C4-2B (cell line): Measurements from ENCODE around the gene UBQLNL.
A peak's percentile ranks its signal among the peaks of the same experiment; 100 is the strongest.

Experiments used
- H3K27ac ChIP-seq: fragments of 450-650 bp; 2 replicates; pipeline ENCODE4 v1.5.1; 2017
- ZFX ChIP-seq: fragments of 450-650 bp; IDR thresholded peaks from 2 replicates; pipeline ENCODE4 v1.6.1; 2017
- TF ChIP-seq, protein P1 (sequence below): fragments of 450-650 bp; conservative IDR thresholded peaks from 2 replicates; pipeline ENCODE4 v1.5.1; 2017; ENCODE audit warnings: mild to moderate bottlenecking

Gene UBQLNL

DNA sequence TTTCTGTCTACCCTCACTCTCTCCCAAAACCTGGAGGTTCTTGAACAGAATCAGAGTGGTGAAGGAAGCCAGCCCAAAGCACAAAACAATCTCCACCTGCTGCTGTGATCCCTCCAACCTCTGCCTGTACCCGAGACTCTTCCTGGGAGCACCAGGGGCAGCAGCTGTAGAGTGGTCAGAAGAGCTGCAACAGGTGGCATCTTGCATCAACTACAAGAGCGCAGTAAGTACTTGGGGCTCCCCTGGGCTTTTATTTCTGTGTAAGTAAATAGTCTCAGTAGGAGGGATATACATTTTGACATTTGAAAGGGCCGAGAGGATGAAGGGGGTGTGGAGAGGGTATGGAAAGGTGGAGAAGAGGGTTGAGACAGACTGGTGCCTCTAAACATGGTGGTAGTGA, 8.3 kb upstream of the UBQLNL start:
- TF ChIP-seq, protein P1, sequence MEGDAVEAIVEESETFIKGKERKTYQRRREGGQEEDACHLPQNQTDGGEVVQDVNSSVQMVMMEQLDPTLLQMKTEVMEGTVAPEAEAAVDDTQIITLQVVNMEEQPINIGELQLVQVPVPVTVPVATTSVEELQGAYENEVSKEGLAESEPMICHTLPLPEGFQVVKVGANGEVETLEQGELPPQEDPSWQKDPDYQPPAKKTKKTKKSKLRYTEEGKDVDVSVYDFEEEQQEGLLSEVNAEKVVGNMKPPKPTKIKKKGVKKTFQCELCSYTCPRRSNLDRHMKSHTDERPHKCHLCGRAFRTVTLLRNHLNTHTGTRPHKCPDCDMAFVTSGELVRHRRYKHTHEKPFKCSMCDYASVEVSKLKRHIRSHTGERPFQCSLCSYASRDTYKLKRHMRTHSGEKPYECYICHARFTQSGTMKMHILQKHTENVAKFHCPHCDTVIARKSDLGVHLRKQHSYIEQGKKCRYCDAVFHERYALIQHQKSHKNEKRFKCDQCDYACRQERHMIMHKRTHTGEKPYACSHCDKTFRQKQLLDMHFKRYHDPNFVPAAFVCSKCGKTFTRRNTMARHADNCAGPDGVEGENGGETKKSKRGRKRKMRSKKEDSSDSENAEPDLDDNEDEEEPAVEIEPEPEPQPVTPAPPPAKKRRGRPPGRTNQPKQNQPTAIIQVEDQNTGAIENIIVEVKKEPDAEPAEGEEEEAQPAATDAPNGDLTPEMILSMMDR: no peak
- TF ChIP-seq ZFX: no peak

DNA sequence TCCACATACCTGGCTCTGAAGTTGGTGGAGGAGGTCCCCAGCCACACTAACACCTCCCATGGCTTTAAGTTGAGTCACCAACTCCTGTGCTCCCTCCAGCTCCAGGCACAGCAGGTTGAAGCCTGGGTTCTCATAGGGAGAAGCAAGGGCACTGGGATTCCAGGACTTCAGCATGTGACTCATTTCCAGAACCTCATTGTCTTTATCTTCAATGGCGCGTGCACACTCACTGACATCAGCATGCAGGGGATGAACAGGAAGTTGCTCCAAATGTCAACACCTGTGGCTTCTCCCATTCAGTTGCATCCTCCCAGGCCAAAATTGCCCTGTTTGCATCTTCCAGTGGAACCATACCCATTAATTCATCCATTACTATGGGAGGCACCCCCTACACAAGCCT, 5.8 kb upstream of the UBQLNL start:
- H3K27ac ChIP-seq: no peak overlapping the region
- TF ChIP-seq ZFX: no peak
- TF ChIP-seq, protein P1: no peak

More for the DNA sequence above, 8.3 kb upstream of the UBQLNL start:
- no peak overlapping the region for H3K27ac ChIP-seq

DNA sequence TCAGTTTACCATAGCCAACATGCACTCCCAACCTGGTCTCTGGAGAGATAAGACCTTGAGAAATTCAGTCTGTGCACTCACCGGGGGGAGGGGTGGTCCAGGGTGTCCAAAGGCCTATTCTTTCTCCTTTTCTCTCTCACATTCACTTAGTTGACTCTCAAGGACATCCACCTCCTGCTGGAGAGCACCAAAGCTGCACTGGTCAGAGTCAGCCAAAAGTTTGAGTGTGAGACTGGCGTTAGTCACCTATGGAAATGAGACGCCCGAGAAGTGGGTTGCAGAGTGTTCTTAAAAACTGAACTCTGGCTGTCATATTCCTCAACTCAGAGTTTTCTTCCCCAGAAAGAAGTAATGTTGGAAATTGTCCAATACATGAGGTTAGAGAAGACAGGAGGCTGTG, 5.0 kb upstream of the UBQLNL start:
- no peak overlapping the region for H3K27ac ChIP-seq
- TF ChIP-seq, protein P1: no peak
- TF ChIP-seq ZFX: no peak

DNA sequence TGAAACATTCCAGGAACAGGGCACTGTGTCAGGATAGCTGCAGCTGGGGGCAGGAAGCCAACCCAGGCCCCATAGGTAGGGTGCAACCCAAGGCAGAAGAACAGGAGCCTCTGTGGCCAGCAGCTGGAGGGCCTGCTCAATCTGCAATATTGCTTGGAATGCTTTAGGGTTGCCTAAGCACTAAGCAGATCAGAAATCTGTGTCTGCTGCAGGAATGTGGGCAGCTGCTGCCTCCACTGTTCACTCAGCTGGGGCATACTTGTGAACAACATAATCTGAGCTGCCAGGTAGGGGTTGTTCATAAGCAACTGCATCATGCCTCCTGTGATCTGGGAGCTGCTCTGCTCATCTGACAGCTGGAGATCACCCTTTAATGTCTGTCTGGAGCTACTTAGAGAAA, 1.7 kb downstream of the UBQLNL start:
- TF ChIP-seq ZFX: no peak
- TF ChIP-seq, protein P1: no peak
- H3K27ac ChIP-seq: no peak overlapping the region

DNA sequence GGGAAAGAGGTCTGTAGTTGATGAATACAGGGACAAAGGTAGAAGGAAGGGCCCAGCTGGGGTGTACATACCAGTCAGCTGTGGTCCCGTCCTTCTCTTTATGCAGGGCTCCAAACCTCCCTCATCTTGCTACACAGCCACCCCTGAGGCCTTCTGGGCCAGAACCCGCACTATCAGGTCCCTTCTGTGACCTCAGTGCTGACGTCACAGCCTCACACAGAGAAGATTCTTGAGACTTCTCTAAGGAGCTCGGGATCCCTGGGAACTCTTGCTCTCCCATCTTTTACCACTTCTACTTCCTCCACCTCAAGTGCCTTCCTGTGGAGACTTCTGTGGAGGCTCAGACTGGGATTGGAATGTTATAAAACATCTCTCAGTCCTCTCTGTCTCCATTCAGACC, 6.7 kb downstream of the UBQLNL start, which contains the start of gene UBQLN3:
UBQLN3 (minus strand) TSS at position 155 of the 400 bp plus-strand sequence. CDS start 399 bp downstream, outside the sequence.
- H3K27ac ChIP-seq: no peak within 1 kb of the TSS
- TF ChIP-seq, protein P1: no peak
- TF ChIP-seq ZFX: no peak

DNA sequence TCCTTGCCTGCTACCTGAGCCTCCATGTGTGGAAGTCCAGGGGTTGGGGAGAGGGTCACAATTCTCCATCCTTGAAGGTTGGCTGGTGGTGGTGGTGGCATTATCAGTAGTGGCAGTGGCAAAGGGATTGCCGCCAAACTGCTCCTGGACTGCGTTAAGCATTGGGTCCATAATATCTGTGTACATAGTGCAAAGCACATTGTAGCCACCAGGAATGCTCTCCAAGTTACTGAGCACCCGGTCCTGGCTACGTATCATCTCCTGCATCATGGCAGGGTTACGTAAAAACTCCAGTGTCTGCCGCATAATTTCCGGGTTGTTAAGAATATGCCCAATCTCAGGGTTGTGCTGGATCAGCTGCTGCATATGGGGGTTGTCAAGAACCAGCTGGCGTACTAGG, 7.9 kb downstream of the UBQLNL start:
- TF ChIP-seq, protein P1: peak; percentile 22
- TF ChIP-seq ZFX: no peak
- no peak overlapping the region for H3K27ac ChIP-seq

DNA sequence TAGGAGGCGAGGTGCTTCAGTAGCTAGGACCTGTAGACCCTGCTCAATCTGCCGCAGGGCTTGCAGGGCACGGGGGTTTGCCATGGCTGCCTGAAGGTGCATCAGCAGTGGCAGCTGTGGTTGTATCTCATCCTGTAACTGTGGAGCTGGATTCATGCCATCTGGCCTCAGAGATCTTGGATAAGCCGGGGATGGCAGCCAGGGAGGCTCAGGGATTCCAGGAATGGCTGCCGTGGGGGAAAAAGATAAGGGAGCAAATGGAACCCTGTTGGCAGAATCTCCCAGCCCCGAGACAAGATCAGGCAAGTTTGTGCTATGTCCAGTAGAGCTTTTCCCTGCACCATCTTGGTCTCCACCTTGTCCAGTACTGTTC, 8.6 kb downstream of the UBQLNL start:
- H3K27ac ChIP-seq: no peak overlapping the region

More for the DNA sequence above, 8.6 kb downstream of the UBQLNL start:
- TF ChIP-seq, protein P1: no peak
- TF ChIP-seq ZFX: no peak
